ENCODE data around the gene HOXD4. TPM values are rescaled to one million over a fixed set of nuclear protein-coding genes. Genes with fewer than 3 reads are reported as not detected.

The HOXD4 gene
- total RNA-seq, 1 donor from 2014 or later = 4.1 TPM

GRCh38 chr2:176156807-176157498 lies 5.6 kb downstream of the HOXD4 start, which contains the start of gene HOXD3:
Gene HOXD3 (plus strand): TSS chr2:176157307. CDS start chr2:176169115, 11,808 bp downstream.
- DNase-seq (ENCODE audit: low spot score) = no peak

- DNase-seq (ENCODE audit: low spot score) = no peak
These were observed 6.3 kb downstream of the HOXD4 start for GRCh38 chr2:176157499-176158185.

GRCh38 chr2:176158186-176158591 lies 6.8 kb downstream of the HOXD4 start:
- no peak for DNase-seq (ENCODE audit: low spot score)

GRCh38 chr2:176158855-176159662 lies 7.7 kb downstream of the HOXD4 start:
- DNase-seq (ENCODE audit: low spot score) = no peak

GRCh38 chr2:176159663-176160250 lies 8.4 kb downstream of the HOXD4 start:
- no peak for DNase-seq (ENCODE audit: low spot score)

GRCh38 chr2:176160251-176160985 lies 9.1 kb downstream of the HOXD4 start:
- peak; percentile 77 for DNase-seq (ENCODE audit: low spot score)

- DNase-seq (ENCODE audit: low spot score) = no peak
These were observed 9.9 kb downstream of the HOXD4 start for GRCh38 chr2:176160986-176161824.

GRCh38 chr2:176161825-176162626 lies 10.7 kb downstream of the HOXD4 start:
- DNase-seq (ENCODE audit: low spot score) = no peak

- DNase-seq (ENCODE audit: low spot score) = no peak
These were observed 11.7 kb downstream of the HOXD4 start for GRCh38 chr2:176162911-176163671.

GRCh38 chr2:176163672-176164056 lies 12.3 kb downstream of the HOXD4 start:
- no peak for DNase-seq (ENCODE audit: low spot score)

- DNase-seq (ENCODE audit: low spot score) = no peak
These were observed 12.9 kb downstream of the HOXD4 start for GRCh38 chr2:176164201-176164600.

GRCh38 chr2:176164611-176165369 lies 13.4 kb downstream of the HOXD4 start:
- no peak for DNase-seq (ENCODE audit: low spot score)

GRCh38 chr2:176165370-176166050 lies 14.2 kb downstream of the HOXD4 start:
- DNase-seq (ENCODE audit: low spot score) = no peak

GRCh38 chr2:176166272-176166671 lies 14.9 kb downstream of the HOXD4 start:
- DNase-seq (ENCODE audit: low spot score) = no peak

- no peak for DNase-seq (ENCODE audit: low spot score)
These were observed 16.0 kb downstream of the HOXD4 start for GRCh38 chr2:176167398-176167797.

GRCh38 chr2:176169181-176169580 lies 17.8 kb downstream of the HOXD4 start:
- DNase-seq (ENCODE audit: low spot score) = no peak

- no peak for DNase-seq (ENCODE audit: low spot score)
These were observed 18.4 kb downstream of the HOXD4 start for GRCh38 chr2:176169711-176170110.

Measured in mesenteric fat pad (tissue), 1 donor.